Activated T-cell treated with anti-CD3 and anti-CD28 coated beads, Interleukin-2, amount 50 U/mL, for 72 hours (primary cell): ENCODE data around the gene RHBDF2. TPM values are rescaled to one million over a fixed set of nuclear protein-coding genes. Genes with fewer than 3 reads are reported as not detected.

Experiments used
- ATAC-seq, 2 donors: fragments of 150-1000 bp; cut with Tn5 transposase; replicated peaks in 1 of 2; 2 replicates each; pipeline ENCODE4 v1.10.0; 2021; ENCODE audit warnings: moderate library complexity in 2 of 2, mild to moderate bottlenecking in 1 of 2
- DNase-seq, 2 donors: peaks; one replicate each; pipeline ENCODE4 v3.0.0; 2021 to 2022; ENCODE audit warnings: mixed read lengths in 1 of 2
- H3K27ac Mint-ChIP-seq: one replicate; pipeline ENCODE4 v1.8.0; 2022; ENCODE audit warnings: mild to moderate bottlenecking, moderate library complexity, mixed read lengths
- H3K27me3 Mint-ChIP-seq: one replicate; pipeline ENCODE4 v1.8.0; 2022; ENCODE audit warnings: low read depth, mixed read lengths
- H3K36me3 Mint-ChIP-seq, 2 donors: one replicate each; pipeline ENCODE4 v1.8.0; 2022; ENCODE audit warnings: mixed read lengths in 2 of 2, mild to moderate bottlenecking in 1 of 2; ENCODE audit not compliant: insufficient read depth in 2 of 2
- H3K4me1 Mint-ChIP-seq: one replicate; pipeline ENCODE4 v1.8.0; 2022; ENCODE audit warnings: low read depth, mixed read lengths
- H3K4me3 Mint-ChIP-seq, 2 donors: one replicate each; pipeline ENCODE4 v1.8.0; 2022; ENCODE audit warnings: mild to moderate bottlenecking in 2 of 2, mixed read lengths in 2 of 2, moderate library complexity in 2 of 2
- H3K9me3 Mint-ChIP-seq, 2 donors: one replicate each; pipeline ENCODE4 v1.8.0; 2022; ENCODE audit warnings: mixed read lengths in 2 of 2
- total RNA-seq, 2 donors: library from RNA; stranded (reverse); gene quantifications; one replicate each; pipeline ENCODE4 v1.2.3, GENCODE V29; 2022

The RHBDF2 gene
- total RNA-seq, 2 donors from 2014 or later = 38.7 to 39.0 TPM

DNA sequence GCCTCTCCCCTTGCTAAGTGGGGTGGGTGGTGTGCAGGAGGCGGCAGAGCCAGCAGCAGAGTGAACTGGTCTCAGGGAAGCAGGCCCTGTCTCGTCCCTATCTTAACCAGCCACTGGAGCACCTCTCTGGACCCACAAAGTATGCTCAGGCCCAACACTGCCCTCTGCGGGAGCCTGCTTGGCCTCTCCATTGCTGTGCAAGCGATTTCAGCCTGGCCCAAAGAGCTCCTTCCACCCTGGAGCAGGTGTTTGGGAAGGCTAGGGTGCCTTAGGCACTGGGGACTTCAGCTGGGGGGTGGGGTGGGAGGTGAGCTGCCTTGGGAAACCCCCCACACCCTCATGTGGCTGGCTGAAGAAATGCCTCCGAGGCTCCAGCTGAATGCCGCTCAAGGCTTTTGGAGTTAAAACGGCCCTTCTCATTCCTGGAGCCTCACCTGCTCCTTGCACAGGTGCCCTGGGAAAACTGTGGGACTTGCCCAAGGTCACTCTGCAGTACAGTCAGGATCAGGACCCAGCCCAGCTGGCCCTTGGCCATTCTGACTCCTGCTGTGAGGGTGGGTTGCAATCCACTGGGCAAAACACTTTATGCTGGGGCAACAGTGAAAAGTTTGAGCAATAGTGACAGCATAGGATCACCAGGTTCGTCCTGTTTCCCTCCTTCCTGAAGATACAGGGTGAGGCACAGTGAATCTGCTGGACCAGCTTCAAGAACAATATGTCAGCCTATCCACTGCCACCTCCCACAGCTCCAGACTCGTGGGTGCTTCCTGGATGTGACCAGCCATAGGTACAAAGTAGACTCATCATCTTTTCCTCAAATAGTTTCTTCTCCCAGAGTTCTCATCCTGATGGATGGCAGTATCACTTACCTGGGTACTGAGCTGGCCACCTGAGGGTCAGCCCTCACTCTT is 42.4 kb downstream of the RHBDF2 start:
- peak in 1 of 2 donors; percentile 26 for DNase-seq
- H3K4me1 Mint-ChIP-seq = no peaks in the 10 kb centered on the region
- H3K27me3 Mint-ChIP-seq = no peaks in the 10 kb centered on the region
- peak; percentile 39 to 41 for ATAC-seq
- no peak overlapping the region for H3K4me3 Mint-ChIP-seq
- no peaks in the 10 kb centered on the region for H3K9me3 Mint-ChIP-seq
- no peak overlapping the region for H3K27ac Mint-ChIP-seq
- H3K36me3 Mint-ChIP-seq = no peaks in the 10 kb centered on the region

DNA sequence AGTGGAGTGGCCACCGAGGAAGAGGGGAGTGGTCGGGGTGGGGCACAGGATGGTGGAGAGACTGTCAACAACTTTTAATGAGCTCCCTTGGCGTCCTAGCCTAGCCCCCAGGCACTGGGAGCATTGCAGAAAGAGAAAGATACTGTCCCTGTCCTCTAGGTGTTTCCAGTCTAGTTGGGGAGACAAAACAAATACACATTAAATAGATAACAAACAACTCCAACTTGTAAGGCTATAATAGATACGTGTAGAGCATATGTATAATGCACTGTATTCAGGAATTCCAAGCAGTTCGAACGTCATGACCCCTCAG is 47.8 kb downstream of the RHBDF2 start:
- ATAC-seq = no peak
- Mint-ChIP-seq H3K27ac (no peak overlapping the region), H3K9me3 (no peaks in the 10 kb centered on the region), H3K27me3 (no peaks in the 10 kb centered on the region), H3K4me3 (peak overlapping the region; percentile 48 to 90), H3K36me3 (no peaks in the 10 kb centered on the region), H3K4me1 (peaks cover 38% of the 10 kb centered on the region)
- DNase-seq = no peak

DNA sequence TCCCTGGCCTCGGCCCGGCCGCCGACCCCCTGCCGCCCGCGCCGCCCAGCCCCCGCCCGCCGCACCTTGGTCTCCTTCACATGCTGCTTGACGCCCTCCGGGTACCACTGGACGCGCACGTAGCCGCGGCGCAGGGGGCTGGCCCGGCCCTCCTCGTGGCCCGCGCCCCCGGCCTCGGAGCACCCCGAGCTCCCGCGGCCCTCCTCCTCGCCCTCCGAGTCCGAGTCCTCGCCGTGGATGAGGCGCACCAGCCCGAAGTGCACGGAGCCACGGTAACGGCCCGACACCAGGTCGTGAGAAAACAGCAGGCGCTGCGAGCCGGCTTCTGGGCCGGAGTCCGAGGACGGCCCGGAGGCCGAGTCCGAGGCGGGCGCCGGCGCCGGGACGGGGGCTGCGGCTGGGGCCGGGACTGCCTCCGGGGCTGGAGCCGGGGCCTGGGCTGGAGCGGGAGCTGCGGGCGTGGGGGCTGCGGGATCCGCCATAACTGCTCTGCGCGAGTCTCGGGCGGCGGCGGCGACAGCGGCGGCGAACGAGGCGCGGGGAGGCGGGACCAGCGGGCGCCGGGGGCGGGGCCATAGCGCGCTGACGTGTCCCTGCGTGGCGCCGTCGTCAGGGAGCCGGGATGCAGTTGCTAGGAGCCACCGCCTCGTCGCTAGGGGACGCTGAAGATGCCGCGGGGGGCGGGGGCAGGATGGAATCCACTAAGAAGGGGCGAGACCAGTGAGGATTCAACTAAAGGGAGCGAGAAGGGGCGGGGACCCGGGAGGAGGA is 48.4 kb downstream of the RHBDF2 start, which contains the start of gene UBE2O:
Gene UBE2O (minus strand): TSS at position 493 of the 771 bp plus-strand sequence. CDS start 11 bp downstream, at position 482.
- no peaks in the 10 kb centered on the region for H3K9me3 Mint-ChIP-seq
- no peaks in the 10 kb centered on the region for H3K36me3 Mint-ChIP-seq
- H3K4me1 Mint-ChIP-seq = peaks cover 43% of the 10 kb centered on the region
- peak within 1 kb of the TSS; percentile 90 to 95 for H3K4me3 Mint-ChIP-seq
- ATAC-seq (peak; percentile 95 to 96), DNase-seq (peak; percentile 94 to 96)
- H3K27ac Mint-ChIP-seq = no peak within 1 kb of the TSS
- H3K27me3 Mint-ChIP-seq = no peaks in the 10 kb centered on the region

DNA sequence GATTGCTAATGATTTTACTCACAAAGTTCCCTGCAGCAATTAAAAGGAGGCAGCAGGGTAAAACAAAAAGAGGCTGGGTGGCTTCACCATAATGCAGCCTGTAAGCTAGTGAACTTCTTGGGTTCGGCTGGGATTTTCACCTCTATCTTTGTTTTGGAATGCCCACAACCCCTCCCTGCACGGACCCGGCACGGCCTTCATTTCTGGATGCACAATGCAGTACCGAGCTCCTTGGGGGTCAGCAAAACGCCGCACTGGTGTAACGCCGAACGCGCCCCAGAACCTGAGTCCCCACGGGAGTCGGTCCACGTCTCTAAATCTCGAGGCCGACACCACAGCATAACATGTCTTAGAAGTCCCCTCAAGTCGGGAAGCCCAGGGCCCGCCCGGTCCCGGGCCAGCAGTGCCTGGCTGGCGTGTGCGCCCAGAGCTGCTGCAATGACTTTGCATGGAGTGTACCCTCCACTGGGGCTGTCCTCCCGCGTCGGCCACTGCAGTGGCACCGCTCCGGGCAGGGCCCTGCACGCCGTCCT is 49.0 kb downstream of the RHBDF2 start:
- no peaks in the 10 kb centered on the region for H3K9me3 Mint-ChIP-seq
- peak in 1 of 2 donors; percentile 43 for ATAC-seq
- peaks cover 50% of the 10 kb centered on the region for H3K4me1 Mint-ChIP-seq
- H3K4me3 Mint-ChIP-seq = peak overlapping the region; percentile 90 to 95
- H3K27ac Mint-ChIP-seq = no peak overlapping the region
- no peak for DNase-seq
- H3K27me3 Mint-ChIP-seq = no peaks in the 10 kb centered on the region
- no peaks in the 10 kb centered on the region for H3K36me3 Mint-ChIP-seq

DNA sequence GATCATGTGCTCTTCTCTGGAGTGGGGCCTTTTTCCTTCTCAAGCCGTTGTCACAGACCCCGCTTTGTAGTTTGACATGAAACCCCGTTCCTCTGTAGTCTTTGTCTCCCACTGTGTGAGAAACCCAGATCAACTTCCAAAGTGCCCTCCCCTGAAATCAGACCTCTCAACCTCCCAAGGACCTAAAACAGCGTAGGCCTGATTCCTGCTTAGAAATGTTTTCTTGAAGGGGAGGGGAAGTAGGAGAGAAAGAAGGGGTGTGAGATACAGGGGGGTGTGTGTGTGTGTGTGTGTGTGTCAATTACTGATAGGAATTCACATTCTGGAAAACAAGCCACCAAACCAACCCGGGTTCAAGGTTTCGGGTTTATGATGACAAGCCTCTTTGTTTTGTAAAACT is 49.7 kb downstream of the RHBDF2 start:
- no peak for ATAC-seq
- no peaks in the 10 kb centered on the region for H3K27me3 Mint-ChIP-seq
- peaks cover 57% of the 10 kb centered on the region for H3K4me1 Mint-ChIP-seq
- no peak for DNase-seq
- H3K36me3 Mint-ChIP-seq = no peaks in the 10 kb centered on the region
- H3K27ac Mint-ChIP-seq = no peak overlapping the region
- peak overlapping the region; percentile 90 to 95 for H3K4me3 Mint-ChIP-seq
- H3K9me3 Mint-ChIP-seq = no peaks in the 10 kb centered on the region

DNA sequence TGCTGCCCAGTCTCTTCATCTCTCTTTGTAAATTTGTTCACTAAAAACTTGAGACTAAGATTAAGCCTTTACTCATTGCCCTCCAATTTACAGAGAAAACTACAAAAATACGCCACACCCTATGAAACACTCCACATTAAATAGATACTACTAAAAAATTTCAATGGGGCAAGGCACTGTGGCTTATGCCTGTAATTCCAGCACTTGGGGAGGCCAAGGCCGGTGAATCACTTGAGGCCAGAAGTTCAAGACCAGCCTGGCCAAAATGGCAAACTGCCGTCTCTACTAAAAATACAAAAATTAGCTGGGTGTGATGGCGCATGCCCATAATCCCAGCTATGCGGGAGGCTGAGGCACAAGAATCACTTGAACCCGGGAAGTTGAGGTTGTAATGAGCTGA is 52.1 kb downstream of the RHBDF2 start:
- Mint-ChIP-seq H3K27ac (no peak overlapping the region), H3K4me3 (no peak overlapping the region), H3K9me3 (no peaks in the 10 kb centered on the region), H3K27me3 (no peaks in the 10 kb centered on the region), H3K4me1 (peaks cover 80% of the 10 kb centered on the region), H3K36me3 (no peaks in the 10 kb centered on the region)
- DNase-seq = no peak
- no peak for ATAC-seq

DNA sequence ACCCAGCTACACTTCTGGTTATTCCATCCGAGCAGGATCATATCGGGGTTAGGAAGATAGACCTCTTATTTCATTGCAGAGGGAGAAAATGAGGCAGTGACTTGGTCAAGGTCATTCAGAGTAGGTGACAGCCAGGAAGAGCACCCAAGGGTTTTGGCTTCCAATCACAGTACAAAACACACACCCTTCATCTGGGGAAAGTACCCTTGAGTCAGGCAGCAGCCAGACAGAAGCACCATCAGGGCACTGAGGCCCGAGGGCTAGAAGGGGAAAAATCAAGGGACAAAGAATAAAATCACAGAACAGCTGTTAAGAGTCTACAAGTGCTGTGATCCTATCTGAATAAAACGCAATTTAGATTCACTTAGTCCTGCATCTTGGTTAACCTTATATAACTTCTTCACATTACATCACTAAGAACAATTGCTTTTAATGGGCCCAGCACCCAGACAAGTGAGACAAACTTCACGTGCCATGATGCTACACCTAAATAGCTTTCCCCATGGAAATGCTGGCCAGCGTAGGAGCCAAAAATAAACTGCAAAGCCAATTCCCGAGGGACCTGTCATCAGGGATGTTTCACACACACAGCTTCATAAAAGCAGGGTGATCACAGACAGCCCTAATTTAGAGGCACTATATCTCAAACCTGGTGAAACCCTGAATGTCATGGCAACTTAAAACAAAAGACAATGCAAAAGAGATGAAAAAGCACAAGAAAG is 53.1 kb downstream of the RHBDF2 start:
- H3K4me1 Mint-ChIP-seq = peaks cover 87% of the 10 kb centered on the region
- H3K4me3 Mint-ChIP-seq = peak overlapping the region; percentile 49 to 53
- peak; percentile 42 to 54 for ATAC-seq
- peaks cover 0 to 2% of the 10 kb centered on the region in 2 donors for H3K36me3 Mint-ChIP-seq
- no peaks in the 10 kb centered on the region for H3K27me3 Mint-ChIP-seq
- no peaks in the 10 kb centered on the region for H3K9me3 Mint-ChIP-seq
- DNase-seq = peak; percentile 16 to 41
- H3K27ac Mint-ChIP-seq = peak overlapping the region; percentile 11

DNA sequence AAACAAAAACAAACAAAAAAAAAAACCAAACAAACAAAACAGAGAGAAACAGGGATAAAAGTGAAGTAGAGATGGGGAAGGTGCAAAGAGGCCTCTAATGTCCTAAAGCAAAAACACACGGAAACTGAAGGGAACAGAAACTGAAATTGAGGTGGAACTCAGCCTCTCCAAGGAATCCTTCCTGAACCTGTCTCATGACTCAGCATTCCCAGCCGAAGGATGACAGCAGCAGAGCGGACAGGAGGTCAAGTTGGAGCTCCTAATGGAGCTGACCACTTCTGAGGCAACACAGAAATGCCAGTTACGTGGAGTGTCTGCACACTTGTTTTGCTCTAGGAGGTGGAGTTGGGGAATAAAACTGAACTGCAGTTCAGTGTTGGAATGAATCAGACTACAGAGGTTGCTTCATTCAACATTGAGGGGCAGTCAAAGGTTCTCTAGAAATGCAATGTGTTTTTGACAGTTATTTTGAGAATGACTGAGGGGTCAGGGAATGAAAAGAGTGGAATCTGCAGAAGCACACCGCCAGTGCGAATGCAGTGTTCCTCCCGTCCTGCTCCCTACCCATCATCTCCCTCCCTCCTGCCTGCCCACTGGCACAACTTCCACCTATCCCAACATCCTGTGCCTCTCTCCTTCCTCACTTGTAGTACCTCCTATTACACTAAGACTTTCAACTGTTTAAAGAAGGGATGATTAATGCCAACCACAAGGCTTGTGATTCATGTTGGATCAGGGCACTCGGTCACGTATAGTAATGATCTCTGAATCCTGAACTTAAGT is 54.6 kb downstream of the RHBDF2 start:
- Mint-ChIP-seq H3K27ac (peak overlapping the region; percentile 88), H3K36me3 (peaks cover 0 to 5% of the 10 kb centered on the region in 2 donors), H3K9me3 (no peaks in the 10 kb centered on the region), H3K4me1 (peaks cover 95% of the 10 kb centered on the region), H3K4me3 (peak overlapping the region; percentile 49 to 81), H3K27me3 (no peaks in the 10 kb centered on the region)
- peak; percentile 78 to 83 for ATAC-seq
- no peak for DNase-seq

DNA sequence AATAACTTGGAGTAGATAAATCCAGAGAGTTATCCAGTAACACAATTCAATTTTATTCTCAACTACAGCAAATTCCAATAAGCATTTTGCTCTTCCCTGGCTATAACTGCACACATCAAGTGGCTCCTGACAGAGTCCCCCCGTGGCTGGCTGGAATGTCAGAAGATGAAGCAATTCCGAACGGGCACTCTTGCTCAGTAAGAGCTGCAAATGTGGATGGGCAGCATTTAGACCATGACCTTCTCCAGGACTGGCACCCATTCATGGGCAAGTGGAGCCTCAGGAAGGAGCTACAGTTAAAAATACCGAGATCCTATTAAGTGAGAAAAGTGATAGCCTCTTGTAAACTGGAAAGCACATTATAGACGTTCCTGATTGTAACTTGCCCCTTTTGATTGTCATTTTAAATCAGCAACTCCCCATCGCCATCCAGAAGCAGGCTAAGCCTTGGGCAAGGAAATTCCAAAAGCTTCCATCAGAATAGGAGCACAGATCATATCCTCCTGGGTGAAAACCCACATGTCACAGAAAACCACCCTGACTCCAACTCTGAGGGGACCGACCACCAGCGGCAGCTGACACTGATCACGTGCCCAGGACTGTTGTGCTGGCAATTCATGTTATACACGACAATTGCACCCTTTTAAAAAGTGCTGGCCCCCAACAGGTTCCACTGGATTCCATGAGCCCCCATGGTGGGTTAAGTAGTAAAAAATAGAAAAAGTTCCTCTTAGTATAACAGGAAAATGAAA is 55.4 kb downstream of the RHBDF2 start:
- Mint-ChIP-seq H3K9me3 (no peaks in the 10 kb centered on the region), H3K27ac (peak overlapping the region; percentile 88), H3K27me3 (no peaks in the 10 kb centered on the region), H3K4me1 (peaks cover 92% of the 10 kb centered on the region), H3K4me3 (peak overlapping the region in 1 of 2 donors; percentile 81), H3K36me3 (peaks cover 0 to 5% of the 10 kb centered on the region in 2 donors)
- ATAC-seq (no peak), DNase-seq (no peak)

DNA sequence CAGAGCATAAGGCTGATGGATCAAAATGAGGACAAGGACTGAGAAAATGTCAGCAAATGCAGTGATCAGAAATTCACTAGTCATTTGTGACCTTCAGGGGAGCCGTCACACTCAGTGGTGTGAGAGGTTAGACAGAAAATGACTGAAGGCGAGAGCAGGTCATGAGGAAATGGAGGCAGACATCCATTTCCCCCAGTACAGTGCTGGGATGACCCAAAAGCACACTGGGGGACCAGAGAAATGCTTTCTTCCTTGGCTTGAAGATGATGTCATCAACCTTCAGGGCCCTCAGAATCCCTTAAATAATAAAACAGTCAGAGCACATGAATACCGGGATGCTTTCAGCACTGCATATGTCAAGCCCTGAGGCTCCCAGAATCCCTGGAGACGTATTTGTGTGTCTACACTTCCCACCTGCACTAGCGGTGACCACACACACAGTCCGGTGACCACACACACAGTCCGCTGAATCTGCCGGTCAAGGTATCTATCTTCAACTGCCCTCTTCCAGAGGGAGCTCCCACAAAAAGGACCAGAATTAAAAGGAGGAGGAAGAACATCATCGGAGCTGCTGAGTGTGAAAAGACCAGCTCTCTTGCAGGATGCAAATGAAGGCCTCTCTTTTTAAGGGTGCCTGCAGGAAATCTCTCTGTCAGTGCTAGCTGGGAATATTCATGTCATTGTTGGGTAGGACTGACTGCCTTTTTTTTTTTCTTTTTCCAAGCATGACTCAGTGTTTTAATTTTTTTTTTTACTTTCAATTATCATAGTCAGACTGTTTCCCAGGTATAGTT is 56.5 kb downstream of the RHBDF2 start:
- H3K4me1 Mint-ChIP-seq = peaks cover 85% of the 10 kb centered on the region
- H3K27me3 Mint-ChIP-seq = no peaks in the 10 kb centered on the region
- no peak overlapping the region for H3K27ac Mint-ChIP-seq
- DNase-seq (no peak), ATAC-seq (peak; percentile 28 to 38)
- H3K36me3 Mint-ChIP-seq = peaks cover 0 to 5% of the 10 kb centered on the region in 2 donors
- peak overlapping the region in 1 of 2 donors; percentile 34 for H3K4me3 Mint-ChIP-seq
- H3K9me3 Mint-ChIP-seq = no peaks in the 10 kb centered on the region
